Astrocyte of the spinal cord (primary cell): Measurements from ENCODE around the gene EGFL7.
A peak's percentile ranks its signal among the peaks of the same experiment; 100 is the strongest.
"Not testable (repeated sequence)": the region's sequence is repeated elsewhere in the genome, so short reads cannot be mapped to it uniquely, and the experiment has no call there.

Experiments
- DNase-seq: peaks from one replicate; pipeline ENCODE4 v3.0.0; 2011; ENCODE audit warnings: low read depth, low spot score
- H3K4me3 ChIP-seq: 2 replicates; pipeline ENCODE4 v1.5.1; 2011; ENCODE audit warnings: low read depth, mild to moderate bottlenecking, low read length, moderate library complexity
- in situ Hi-C: cut with HindIII; loops from 2 replicates; pipeline ENCODE4 v1.10.0; 2017; ENCODE audit warnings: low sequenced_read_pairs
- TF ChIP-seq, protein P1 (sequence below): IDR thresholded peaks from 2 replicates; pipeline ENCODE4 v1.5.1; 2012; ENCODE audit warnings: low read depth, mild to moderate bottlenecking, low read length, inconsistent platforms

The EGFL7 gene

DNA sequence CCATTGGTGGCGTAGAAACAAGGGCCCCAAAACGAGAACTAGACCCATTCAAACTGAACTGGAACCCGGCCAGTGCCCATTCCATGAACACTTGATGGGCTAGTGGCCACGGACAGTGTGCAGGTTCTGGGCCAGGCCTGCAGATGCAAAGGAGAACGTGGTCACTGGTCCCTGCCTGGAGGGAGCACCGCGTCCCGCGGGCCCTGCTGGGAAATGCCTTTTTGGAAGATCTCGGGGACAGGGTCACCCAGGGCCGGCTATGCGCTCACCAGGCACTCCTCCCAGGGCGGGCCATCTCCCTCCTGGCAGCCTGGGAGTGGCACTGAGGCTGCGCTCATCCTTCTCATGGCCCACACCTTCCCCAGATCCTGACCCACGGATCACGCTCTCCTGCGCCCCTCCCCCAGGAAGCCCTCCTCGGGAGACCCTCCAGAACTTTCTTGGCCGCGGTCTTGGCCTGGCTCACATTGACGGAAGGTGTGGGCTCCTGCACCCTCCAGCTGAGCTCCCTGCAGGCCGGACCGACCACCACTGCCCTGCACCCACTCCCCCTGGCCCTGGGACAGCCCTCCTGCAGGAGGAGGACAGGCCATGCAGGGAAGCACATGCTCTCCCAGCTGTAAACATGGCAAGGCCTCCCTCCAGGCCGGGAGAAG lies 46.9 kb downstream of the EGFL7 start:
- TF ChIP-seq, protein P1, sequence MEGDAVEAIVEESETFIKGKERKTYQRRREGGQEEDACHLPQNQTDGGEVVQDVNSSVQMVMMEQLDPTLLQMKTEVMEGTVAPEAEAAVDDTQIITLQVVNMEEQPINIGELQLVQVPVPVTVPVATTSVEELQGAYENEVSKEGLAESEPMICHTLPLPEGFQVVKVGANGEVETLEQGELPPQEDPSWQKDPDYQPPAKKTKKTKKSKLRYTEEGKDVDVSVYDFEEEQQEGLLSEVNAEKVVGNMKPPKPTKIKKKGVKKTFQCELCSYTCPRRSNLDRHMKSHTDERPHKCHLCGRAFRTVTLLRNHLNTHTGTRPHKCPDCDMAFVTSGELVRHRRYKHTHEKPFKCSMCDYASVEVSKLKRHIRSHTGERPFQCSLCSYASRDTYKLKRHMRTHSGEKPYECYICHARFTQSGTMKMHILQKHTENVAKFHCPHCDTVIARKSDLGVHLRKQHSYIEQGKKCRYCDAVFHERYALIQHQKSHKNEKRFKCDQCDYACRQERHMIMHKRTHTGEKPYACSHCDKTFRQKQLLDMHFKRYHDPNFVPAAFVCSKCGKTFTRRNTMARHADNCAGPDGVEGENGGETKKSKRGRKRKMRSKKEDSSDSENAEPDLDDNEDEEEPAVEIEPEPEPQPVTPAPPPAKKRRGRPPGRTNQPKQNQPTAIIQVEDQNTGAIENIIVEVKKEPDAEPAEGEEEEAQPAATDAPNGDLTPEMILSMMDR, result no peak
- H3K4me3 ChIP-seq, result no peak overlapping the region
- in situ Hi-C loops, result no loop called here
- no peak for DNase-seq

DNA sequence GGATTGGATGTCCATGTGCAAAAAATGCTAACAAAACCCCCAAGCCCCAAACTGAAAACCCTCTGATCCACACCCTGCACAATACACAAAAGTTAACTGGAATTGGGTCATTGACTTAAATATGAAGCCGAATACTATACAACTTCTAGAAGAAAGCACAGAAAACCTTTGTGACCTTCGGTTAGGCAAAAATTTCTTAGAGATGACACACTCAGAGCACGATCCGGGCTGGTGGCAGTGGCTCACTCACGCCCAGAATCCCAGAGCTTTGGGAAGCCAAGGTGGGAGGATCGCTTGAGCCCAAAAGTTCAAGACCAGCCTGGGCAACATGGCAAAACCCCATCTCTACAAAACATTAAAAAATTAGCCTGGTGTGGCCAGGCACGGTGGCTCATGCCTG lies 47.8 kb downstream of the EGFL7 start:
- no peak overlapping the region for H3K4me3 ChIP-seq
- TF ChIP-seq, protein P1, result no peak
- in situ Hi-C loops, result no loop called here
- DNase-seq, result no peak

DNA sequence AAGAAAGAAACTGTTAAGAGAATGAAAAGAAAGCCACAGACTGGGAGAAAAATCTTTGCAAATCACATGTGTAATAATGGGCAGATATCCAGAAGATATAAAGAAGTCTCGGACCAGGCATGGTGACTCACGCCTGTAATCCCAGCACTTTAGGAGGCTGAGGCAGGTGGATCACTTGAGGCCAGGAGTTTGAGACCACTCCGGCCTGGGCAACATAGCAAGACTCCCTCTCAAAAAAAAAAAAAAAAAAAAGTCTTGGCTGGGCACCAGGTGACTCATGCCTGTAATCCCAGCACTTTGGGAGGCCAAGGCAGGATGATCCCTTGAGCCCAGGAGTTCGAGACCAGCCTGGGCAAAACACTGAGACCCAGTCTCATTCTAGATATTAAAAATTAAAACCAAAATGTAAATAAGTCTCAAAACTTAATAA lies 48.5 kb downstream of the EGFL7 start:
- in situ Hi-C loops, H3K4me3 ChIP-seq: not testable (repeated sequence)
- peak; percentile 32 for DNase-seq

DNA sequence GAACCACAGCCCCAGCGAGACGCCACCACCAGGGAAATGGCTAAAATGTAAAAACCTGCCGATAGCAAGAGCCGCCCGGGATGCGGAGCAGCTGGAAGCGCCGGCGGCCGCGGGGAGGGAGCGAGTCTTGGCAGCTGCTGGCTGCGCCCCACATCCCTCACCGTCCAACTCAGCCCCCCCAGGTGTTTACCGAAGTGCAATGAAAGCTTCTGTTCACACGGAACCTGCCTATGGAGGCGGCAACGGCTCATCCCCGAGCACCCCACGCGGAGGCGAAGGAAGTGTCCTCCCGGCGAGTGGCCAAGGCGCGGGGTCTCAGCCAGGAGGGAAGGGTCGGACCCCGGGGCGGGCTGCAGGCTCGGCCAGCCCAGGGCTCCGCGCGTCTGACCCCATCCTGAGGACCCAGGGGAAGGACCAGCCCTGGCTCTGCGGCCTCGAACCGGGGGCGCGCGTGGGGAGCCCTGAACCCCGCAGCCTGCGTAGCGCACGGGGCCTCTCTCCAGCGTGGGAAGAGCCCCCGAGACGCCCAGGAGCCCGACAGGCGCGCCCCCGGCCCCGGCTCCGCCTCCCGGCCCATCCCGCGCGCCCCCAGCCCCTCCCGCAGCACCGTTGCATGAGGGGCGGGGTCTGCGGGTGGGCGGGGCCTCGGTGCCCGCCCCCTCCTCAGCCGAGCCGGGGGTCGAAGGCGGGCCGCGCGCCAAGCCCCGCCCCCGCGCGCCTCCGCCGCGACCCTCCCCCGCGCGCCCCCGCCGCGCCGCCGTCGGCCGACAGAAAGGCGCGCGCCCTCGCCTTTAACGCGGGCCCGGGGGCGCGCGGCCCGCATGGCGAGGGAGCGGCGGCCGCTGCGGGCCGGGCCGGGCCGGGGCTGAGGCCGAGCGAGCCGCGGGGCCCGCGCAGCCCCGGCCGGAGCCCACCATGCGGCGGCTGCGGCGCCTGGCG lies 49.3 kb downstream of the EGFL7 start, which contains the start of gene DIPK1B:
TSS of gene DIPK1B (plus strand) at position 822 of the 939 bp plus-strand sequence. CDS start at position 916, 94 bp downstream.
- in situ Hi-C loops, result no loop called here
- TF ChIP-seq, protein P1, result no peak
- peak within 1 kb of the TSS; percentile 29 for H3K4me3 ChIP-seq
- DNase-seq, result no peak

DNA sequence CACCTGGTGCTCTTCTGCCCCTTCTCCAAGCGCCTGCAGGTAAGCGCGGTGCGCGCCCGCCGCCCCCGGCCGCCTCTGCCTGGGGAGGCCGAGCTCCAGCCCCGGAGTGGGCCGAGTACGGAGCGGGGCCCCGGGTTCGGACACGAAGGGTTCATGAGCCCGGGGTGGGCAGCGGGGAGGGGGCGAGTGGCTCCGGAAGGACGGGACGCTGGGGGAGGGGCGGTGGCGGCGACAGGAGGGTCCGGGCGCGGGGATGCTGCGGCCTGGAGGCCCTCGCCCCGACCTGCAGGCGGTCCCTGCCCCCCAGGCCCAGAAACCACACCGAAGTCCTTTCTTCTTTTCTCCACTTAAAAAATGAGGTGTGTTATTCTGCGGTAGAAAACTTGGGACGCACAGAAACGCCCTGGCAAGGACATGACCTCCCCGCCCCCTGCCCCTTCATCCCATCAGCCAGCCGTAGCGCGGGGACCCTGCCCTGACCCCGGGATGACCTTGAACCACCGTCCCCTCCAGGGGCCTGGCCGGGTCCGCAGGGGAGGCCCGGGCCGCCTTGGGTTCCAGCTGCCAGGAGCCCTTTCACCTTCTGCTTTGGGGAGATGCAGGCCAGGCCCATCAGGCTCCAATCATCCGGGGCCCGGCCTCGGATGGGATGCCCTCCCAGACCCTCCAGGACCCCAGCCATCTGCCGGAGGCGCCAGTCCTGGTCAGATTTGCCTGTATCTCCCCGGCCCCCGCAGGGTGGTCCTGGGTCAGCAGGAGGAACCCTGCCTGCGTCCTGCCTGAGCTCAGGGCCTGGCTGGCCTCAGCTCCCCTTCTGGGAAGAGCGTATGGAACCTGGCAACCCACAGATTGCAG lies 50.2 kb downstream of the EGFL7 start:
- peak overlapping the region; percentile 29 for H3K4me3 ChIP-seq
- DNase-seq, result no peak
- in situ Hi-C loops, result no loop called here
- TF ChIP-seq, protein P1, result no peak

DNA sequence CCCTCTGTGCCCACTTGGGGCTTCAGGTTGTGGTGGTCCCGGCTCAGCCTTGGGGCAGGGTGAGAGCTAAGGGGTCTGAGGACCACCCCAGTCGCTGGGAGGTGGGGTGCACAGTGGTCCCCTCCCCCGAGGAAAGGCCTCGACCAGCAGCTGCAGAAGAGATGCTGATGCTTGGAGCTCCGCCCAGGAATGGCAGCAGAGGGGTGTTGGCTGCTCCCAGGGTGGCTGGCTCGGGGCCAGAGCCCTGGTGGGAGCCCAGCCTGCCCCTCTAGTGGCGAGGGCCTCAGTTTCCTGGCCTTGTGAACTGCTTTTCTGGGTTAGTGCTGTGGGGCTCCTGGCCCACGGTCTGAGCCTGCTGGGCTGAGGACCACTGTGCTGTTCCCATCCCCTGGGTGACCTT lies 50.8 kb downstream of the EGFL7 start:
- no peak overlapping the region for H3K4me3 ChIP-seq
- in situ Hi-C loops, result no loop called here
- TF ChIP-seq, protein P1, result no peak
- DNase-seq, result no peak
